Measurements from ENCODE around the gene C11orf16.

DNA sequence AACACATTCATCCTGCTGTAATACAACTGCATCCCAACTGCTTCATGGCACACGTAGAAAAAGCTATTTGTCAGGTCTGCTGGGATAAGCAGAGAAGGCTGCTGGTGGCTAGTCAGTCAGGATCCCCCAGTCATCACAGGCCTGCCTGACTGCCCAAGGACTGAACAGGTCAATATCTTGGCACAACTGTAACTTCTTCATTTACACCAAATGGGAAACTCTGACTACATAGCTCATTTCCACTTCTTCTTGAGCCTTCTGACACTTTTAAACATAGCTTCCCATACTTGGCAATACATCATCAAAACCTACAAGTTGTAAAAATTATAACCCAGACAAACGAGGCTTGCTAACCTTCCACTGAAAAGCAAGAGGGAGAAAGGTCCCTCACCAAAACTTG is 28.7 kb upstream of the C11orf16 start:
- TF ChIP-seq CTCF (IDR thresholded peaks at IDR 0.05; ENCODE audit: extremely low read depth in 1 of 2, insufficient read depth in 1 of 2, low read depth in 1 of 2, low read length in 2 of 2), result no peak
- no peak for TF ChIP-seq POLR2AphosphoS5 (IDR thresholded peaks at IDR 0.05; ENCODE audit: insufficient read depth, low read depth, low read length)
- TF ChIP-seq POLR2A (IDR thresholded peaks at IDR 0.05; ENCODE audit: low read depth, low read length), result no peak
- TF ChIP-seq MAX (IDR thresholded peaks at IDR 0.05; ENCODE audit: insufficient read depth, insufficient read length), result no peak
